ENCODE results near the gene PNPO.

The PNPO gene

DNA sequence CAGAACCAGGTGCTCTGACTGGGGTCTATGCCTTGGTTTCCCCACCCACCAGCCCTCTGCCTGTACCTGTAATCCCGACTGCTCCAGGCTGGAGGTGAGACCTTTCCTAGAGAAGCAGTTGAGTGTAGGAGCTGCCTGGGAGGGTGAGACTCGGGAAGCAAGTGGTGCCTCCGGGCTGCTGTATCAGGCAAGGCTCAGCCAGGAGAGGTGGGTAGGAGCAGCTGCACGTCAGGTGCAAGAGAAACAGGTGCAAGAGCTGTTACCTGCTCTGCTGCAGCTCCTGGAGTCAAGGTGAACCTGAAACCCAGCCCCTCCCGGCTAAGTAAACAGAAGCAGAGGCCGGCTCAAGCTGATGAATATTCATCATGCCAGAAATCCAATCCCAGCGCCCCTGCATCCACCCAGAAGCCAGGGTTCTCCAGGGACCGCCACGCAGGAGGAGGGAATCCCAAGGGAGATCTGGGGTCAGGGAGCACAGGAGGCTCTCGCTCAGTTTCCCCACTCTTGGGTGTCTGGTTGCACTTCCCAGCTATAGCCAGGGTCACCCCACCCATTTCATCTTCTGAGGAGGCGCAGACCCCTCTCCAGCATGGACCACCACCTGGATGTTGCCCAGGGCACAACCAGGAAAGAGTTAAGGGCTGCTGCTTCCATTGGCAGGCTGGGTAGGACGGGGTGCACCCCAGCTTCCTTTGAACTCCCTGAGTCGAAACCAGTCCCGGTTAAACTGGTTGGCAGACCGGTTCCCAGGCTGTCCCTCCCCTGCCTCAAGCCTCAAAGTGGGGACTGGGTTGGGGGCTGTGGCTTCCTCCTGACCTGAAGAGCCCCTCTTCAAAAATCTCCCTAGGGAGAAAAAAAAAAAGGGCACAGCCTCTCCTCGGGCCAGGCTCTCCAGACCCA, 16.5 kb downstream of the PNPO start, which contains the start of gene PRR15L:
PRR15L (minus strand) TSS at position 293 of the 900 bp plus-strand sequence. CDS start 4,649 bp downstream, outside the sequence.
- Histone ChIP-seq H3K4me1 (peaks cover 0 to 5% (median 0%) of the 10 kb centered on the region in 4 donors), H3K36me3 (peaks cover 0 to 4% (median 0%) of the 10 kb centered on the region in 3 donors), H3K9me3 (no peaks in the 10 kb centered on the region), H3K27ac (no peak within 1 kb of the TSS), H3K27me3 (no peaks in the 10 kb centered on the region), H3K4me3 (no peak within 1 kb of the TSS)
- no peak for TF ChIP-seq CTCF (IDR thresholded peaks at IDR 0.05)
- intact Hi-C loops (cut with DNase I; ENCODE audit: low total_unique reads), result no loop called here
- DNase-seq, result no peak

- Histone ChIP-seq H3K4me1 (peaks cover 0 to 5% (median 0%) of the 10 kb centered on the region in 4 donors), H3K9me3 (no peaks in the 10 kb centered on the region), H3K4me3 (no peak overlapping the region), H3K27me3 (no peaks in the 10 kb centered on the region), H3K36me3 (no peaks in the 10 kb centered on the region), H3K27ac (no peak overlapping the region)
- no peak for DNase-seq
- intact Hi-C loops (cut with DNase I; ENCODE audit: low total_unique reads), result loop anchor here (10.0 kb wide), 1 partner anchor 75 kb away; no protein-coding TSS in a partner anchor
- no peak for TF ChIP-seq CTCF (IDR thresholded peaks at IDR 0.05)
These were observed 18.7 kb downstream of the PNPO start for GRCh38 chr17:47959825-47960655.

DNA sequence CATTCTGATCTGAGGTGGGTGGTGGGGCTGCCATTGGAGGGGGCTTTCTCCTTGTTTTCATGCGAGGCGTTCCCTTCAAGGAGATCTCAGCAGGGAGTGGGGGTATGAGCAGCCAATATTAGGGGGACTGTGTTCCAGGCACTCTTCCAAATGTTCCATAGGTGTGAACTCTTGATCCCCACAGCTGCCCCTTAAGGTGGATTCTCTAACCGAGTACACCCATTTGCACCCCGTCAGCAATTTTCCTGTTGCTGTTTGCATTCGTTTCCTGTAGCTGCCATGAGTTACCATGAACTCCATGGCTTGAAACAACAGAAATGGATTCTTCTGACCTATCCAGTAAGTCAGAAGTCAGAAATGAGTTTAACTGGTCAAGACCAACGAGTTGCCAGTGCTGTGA, 20.0 kb downstream of the PNPO start:
- DNase-seq, result no peak
- Histone ChIP-seq H3K27me3 (no peaks in the 10 kb centered on the region), H3K27ac (no peak overlapping the region), H3K4me1 (no peaks in the 10 kb centered on the region), H3K9me3 (no peaks in the 10 kb centered on the region), H3K4me3 (no peak overlapping the region), H3K36me3 (no peaks in the 10 kb centered on the region)
- TF ChIP-seq CTCF (IDR thresholded peaks at IDR 0.05), result no peak
- intact Hi-C loops (cut with DNase I; ENCODE audit: low total_unique reads), result loop anchor here (10.0 kb wide), 1 partner anchor 77 kb away; no protein-coding TSS in a partner anchor

- Histone ChIP-seq H3K36me3 (no peaks in the 10 kb centered on the region), H3K27ac (no peak overlapping the region), H3K4me1 (peaks cover 0 to 6% (median 0%) of the 10 kb centered on the region in 4 donors), H3K9me3 (no peaks in the 10 kb centered on the region), H3K4me3 (no peak overlapping the region), H3K27me3 (no peaks in the 10 kb centered on the region)
- no peak for DNase-seq
- intact Hi-C loops (cut with DNase I; ENCODE audit: low total_unique reads), result loop anchor here (10.0 kb wide), 1 partner anchor 78 kb away; no protein-coding TSS in a partner anchor
- no peak for TF ChIP-seq CTCF (IDR thresholded peaks at IDR 0.05)
These were observed 21.5 kb downstream of the PNPO start for GRCh38 chr17:47962901-47963300.

- TF ChIP-seq CTCF (IDR thresholded peaks at IDR 0.05), result no peak
- Histone ChIP-seq H3K4me1 (peaks cover 0 to 6% (median 0%) of the 10 kb centered on the region in 4 donors), H3K27me3 (no peaks in the 10 kb centered on the region), H3K9me3 (no peaks in the 10 kb centered on the region), H3K4me3 (no peak overlapping the region), H3K27ac (no peak overlapping the region), H3K36me3 (no peaks in the 10 kb centered on the region)
- intact Hi-C loops (cut with DNase I; ENCODE audit: low total_unique reads), result loop anchor here (10.0 kb wide), 1 partner anchor 80 kb away; no protein-coding TSS in a partner anchor
- no peak for DNase-seq
These were observed 23.5 kb downstream of the PNPO start for GRCh38 chr17:47964856-47965255.

Data from tibial artery (tissue), 4 donors.